Gastrocnemius medialis (tissue), 4 donors: ENCODE measurements around the gene DLAT.

Experiments
- CTCF ChIP-seq, 5 experiments: fragments of 450-650 bp in 3 of 5; fragments of 200-600 bp in 2 of 5; sonication (generic) in 2 of 5; IDR thresholded peaks in 4 of 5; conservative IDR thresholded peaks in 1 of 5; 1 replicate in 4 of 5; 2 replicates in 1 of 5; pipeline ENCODE4 v1.5.1; 2016 to 2019; ENCODE audit warnings: antibody characterized with exemption in 5 of 5, mild to moderate bottlenecking in 3 of 5, moderate library complexity in 3 of 5
- POLR2A ChIP-seq, 2 donors: fragments of 450-650 bp; IDR thresholded peaks; one replicate each; pipeline ENCODE4 v1.6.1; 2017; ENCODE audit warnings: antibody characterized with exemption in 2 of 2, mild to moderate bottlenecking in 2 of 2, moderate library complexity in 2 of 2

GRCh38 chr11:112037527-112037926 is 12.3 kb downstream of the DLAT start:
- TF ChIP-seq POLR2A (IDR thresholded peaks at IDR 0.05) (no peak), CTCF (IDR thresholded peaks at IDR 0.05 in 4 of 5, conservative IDR thresholded peaks at IDR 0.05 in 1 of 5) (no peak)
